IMR-90 (cell line): ENCODE results near the gene ROPN1B.
"Not testable (repeated sequence)": the region's sequence is repeated elsewhere in the genome, so short reads cannot be mapped to it uniquely, and the experiment has no call there.

Source experiments
- BHLHE40 ChIP-seq: fragments of 150-350 bp; IDR thresholded peaks from 2 replicates; pipeline ENCODE4 v1.6.1; 2016; ENCODE audit warnings: mild to moderate bottlenecking, low read depth, low read length
- CEBPB ChIP-seq: IDR thresholded peaks from 2 replicates; pipeline ENCODE4 v1.6.1; 2012; ENCODE audit warnings: low read depth, low read length, improper control_type of control experiment
- FOS ChIP-seq: fragments of 150-350 bp; IDR thresholded peaks from 2 replicates; pipeline ENCODE4 v1.6.1; 2016; ENCODE audit warnings: low read depth, low read length
- MAZ ChIP-seq: IDR thresholded peaks from 2 replicates; pipeline ENCODE4 v1.6.1; 2012; ENCODE audit warnings: low read depth, mild to moderate bottlenecking, low read length, improper control_type of control experiment, moderate library complexity, borderline replicate concordance
- MXI1 ChIP-seq: IDR thresholded peaks from 2 replicates; pipeline ENCODE4 v1.6.1; 2012; ENCODE audit warnings: low read depth, mild to moderate bottlenecking, low read length, moderate library complexity, borderline replicate concordance
- POLR2A ChIP-seq: IDR thresholded peaks from 2 replicates; pipeline ENCODE4 v1.6.1; 2012; ENCODE audit warnings: mild to moderate bottlenecking, low read depth, low read length
- RAD21 ChIP-seq: IDR thresholded peaks from 2 replicates; pipeline ENCODE4 v1.6.1; 2012; ENCODE audit warnings: low read length, improper control_type of control experiment
- RCOR1 ChIP-seq: IDR thresholded peaks from 2 replicates; pipeline ENCODE4 v1.6.1; 2012; ENCODE audit warnings: mild to moderate bottlenecking, low read length, improper control_type of control experiment; ENCODE audit not compliant: insufficient replicate concordance
- RFX5 ChIP-seq: IDR thresholded peaks from 2 replicates; pipeline ENCODE4 v1.8.0; 2012; ENCODE audit warnings: low read depth, mild to moderate bottlenecking, low read length, moderate library complexity
- SMC3 ChIP-seq: fragments of 150-350 bp; IDR thresholded peaks from 2 replicates; pipeline ENCODE4 v1.6.1; 2016; ENCODE audit warnings: low read depth, mild to moderate bottlenecking, antibody characterized with exemption, low read length, moderate library complexity
- TF ChIP-seq, protein P1 (sequence below): conservative IDR thresholded peaks from 2 replicates; pipeline ENCODE4 v1.5.1; 2012; ENCODE audit warnings: mild to moderate bottlenecking, low read depth, low read length, improper control_type of control experiment
- TF ChIP-seq, protein P2 (sequence below): fragments of 150-350 bp; IDR thresholded peaks from 2 replicates; pipeline ENCODE4 v1.6.1; 2017; ENCODE audit warnings: mild to moderate bottlenecking, antibody characterized with exemption, low read length, low read depth

DNA sequence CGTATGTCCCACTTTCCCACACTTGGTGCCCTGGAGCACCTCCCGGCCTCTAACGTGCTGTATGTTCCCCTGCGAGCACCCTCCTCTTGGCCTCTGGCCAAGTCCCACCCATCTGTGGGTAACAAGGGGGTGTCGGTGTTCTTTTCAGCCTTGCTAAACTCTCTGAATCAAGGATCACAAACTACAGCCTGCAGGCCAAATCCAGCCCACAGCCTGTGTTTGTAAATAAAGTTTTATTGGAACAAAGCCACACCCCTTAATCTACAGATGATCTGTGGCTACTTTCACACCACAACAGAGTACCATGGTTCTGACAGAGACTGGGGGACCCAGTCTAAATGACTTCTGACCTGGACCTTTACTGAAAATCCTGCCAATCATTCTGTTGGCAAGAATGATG is 39.2 kb upstream of the ROPN1B start:
- TF ChIP-seq, protein P1, sequence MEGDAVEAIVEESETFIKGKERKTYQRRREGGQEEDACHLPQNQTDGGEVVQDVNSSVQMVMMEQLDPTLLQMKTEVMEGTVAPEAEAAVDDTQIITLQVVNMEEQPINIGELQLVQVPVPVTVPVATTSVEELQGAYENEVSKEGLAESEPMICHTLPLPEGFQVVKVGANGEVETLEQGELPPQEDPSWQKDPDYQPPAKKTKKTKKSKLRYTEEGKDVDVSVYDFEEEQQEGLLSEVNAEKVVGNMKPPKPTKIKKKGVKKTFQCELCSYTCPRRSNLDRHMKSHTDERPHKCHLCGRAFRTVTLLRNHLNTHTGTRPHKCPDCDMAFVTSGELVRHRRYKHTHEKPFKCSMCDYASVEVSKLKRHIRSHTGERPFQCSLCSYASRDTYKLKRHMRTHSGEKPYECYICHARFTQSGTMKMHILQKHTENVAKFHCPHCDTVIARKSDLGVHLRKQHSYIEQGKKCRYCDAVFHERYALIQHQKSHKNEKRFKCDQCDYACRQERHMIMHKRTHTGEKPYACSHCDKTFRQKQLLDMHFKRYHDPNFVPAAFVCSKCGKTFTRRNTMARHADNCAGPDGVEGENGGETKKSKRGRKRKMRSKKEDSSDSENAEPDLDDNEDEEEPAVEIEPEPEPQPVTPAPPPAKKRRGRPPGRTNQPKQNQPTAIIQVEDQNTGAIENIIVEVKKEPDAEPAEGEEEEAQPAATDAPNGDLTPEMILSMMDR: not testable (repeated sequence)
- not testable (repeated sequence) for TF ChIP-seq RAD21, CEBPB, POLR2A, RFX5, BHLHE40, MAZ, FOS, SMC3, RCOR1, MXI1
- TF ChIP-seq, protein P2, sequence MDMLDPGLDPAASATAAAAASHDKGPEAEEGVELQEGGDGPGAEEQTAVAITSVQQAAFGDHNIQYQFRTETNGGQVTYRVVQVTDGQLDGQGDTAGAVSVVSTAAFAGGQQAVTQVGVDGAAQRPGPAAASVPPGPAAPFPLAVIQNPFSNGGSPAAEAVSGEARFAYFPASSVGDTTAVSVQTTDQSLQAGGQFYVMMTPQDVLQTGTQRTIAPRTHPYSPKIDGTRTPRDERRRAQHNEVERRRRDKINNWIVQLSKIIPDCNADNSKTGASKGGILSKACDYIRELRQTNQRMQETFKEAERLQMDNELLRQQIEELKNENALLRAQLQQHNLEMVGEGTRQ: not testable (repeated sequence)
